HepG2 (cell line): ENCODE results near the gene NCOA3. TPM values are rescaled to one million over a fixed set of nuclear protein-coding genes. Genes with fewer than 3 reads are reported as not detected.
A peak's percentile ranks its signal among the peaks of the same experiment; 100 is the strongest.

ENCODE experiments used
- CBX1 ChIP-seq: IDR thresholded peaks from one replicate; pipeline ENCODE4 v1.6.1; 2016; ENCODE audit warnings: antibody characterized with exemption, low read depth
- FOXJ3 ChIP-seq: sonication (generic); formaldehyde crosslinking; IDR thresholded peaks from 2 replicates; pipeline ENCODE4 v1.4.0; 2020; ENCODE audit warnings: missing genetic modification reagents, mild to moderate bottlenecking, borderline replicate concordance
- HMGA1 ChIP-seq: sonication (generic); formaldehyde crosslinking; conservative IDR thresholded peaks from 2 replicates; pipeline ENCODE4 v1.4.0; 2020; ENCODE audit warnings: missing genetic modification reagents
- KLF11 ChIP-seq: IDR thresholded peaks from 2 replicates; pipeline ENCODE4 v1.6.1; 2016; ENCODE audit warnings: missing compliant biosample characterization
- MBD4 ChIP-seq: IDR thresholded peaks from 2 replicates; pipeline ENCODE4 v1.6.1; 2012; ENCODE audit warnings: low read length, inconsistent platforms, borderline replicate concordance
- MTA1 ChIP-seq: sonication (generic); formaldehyde crosslinking; IDR thresholded peaks from 2 replicates; pipeline ENCODE4 v1.4.0; 2020; ENCODE audit warnings: missing genetic modification reagents, mild to moderate bottlenecking, borderline replicate concordance
- SP4 ChIP-seq: sonication (generic); formaldehyde crosslinking; IDR thresholded peaks from 2 replicates; pipeline ENCODE4 v1.8.1; 2023; ENCODE audit warnings: mild to moderate bottlenecking, missing genetic modification reagents
- SRSF9 ChIP-seq: fragments of 200-400 bp; formaldehyde crosslinking; IDR thresholded peaks from 2 replicates; pipeline ENCODE4 v1.6.1; 2018; ENCODE audit warnings: borderline replicate concordance, mild to moderate bottlenecking, low read depth, low read length; ENCODE audit not compliant: insufficient read depth, poor library complexity, severe bottlenecking
- ZBTB26 ChIP-seq: IDR thresholded peaks from 2 replicates; pipeline ENCODE4 v1.6.1; 2016; ENCODE audit warnings: missing compliant biosample characterization, missing genetic modification reagents, borderline replicate concordance
- ZKSCAN1 ChIP-seq: fragments of 150-350 bp; IDR thresholded peaks from 2 replicates; pipeline ENCODE4 v1.6.1; 2014; ENCODE audit warnings: low read length
- ZNF296 ChIP-seq: sonication (generic); formaldehyde crosslinking; conservative IDR thresholded peaks from 2 replicates; pipeline ENCODE4 v1.5.0; 2020; ENCODE audit warnings: mild to moderate bottlenecking, missing genetic modification reagents
- ZNF644 ChIP-seq: IDR thresholded peaks from 2 replicates; pipeline ENCODE4 v1.6.1; 2016; ENCODE audit warnings: low read depth
- ZNF687 ChIP-seq: sonication (generic); formaldehyde crosslinking; IDR thresholded peaks from 2 replicates; pipeline ENCODE4 v1.5.1; 2020; ENCODE audit warnings: mild to moderate bottlenecking, missing genetic modification reagents, moderate library complexity
- ZNF883 ChIP-seq: sonication (generic); formaldehyde crosslinking; IDR thresholded peaks from 2 replicates; pipeline ENCODE4 v1.5.1; 2020; ENCODE audit warnings: mild to moderate bottlenecking, missing genetic modification reagents; ENCODE audit errors: not compliant biosample characterization
- polyA plus RNA-seq, 8 experiments: library from polyadenylated mRNA; depleted of rRNA in 3 of 8; stranded (reverse) in 7 of 8; unstranded in 1 of 8; fragments of >200 nt; fragmentation: Illumina TruSeq in 4 of 8; extraction: Trizol in 4 of 8; gene quantifications; 2 replicates each; pipeline versions ENCODE4 v1.2.1 to v1.2.3, GENCODE V29; 2011 to 2016; ENCODE audit warnings: low read depth in 4 of 8, missing spikeins in 1 of 8, mixed read lengths in 1 of 8; ENCODE audit not compliant: insufficient read depth in 1 of 8
- total RNA-seq, 5 experiments: library from RNA; depleted of rRNA; stranded (reverse); fragments of >200 nt; fragmentation: Illumina TruSeq; extraction: Trizol; gene quantifications; 2 replicates each; pipeline ENCODE4 v1.2.3, GENCODE V29; 2016; ENCODE audit warnings: low read depth in 1 of 5
- TF ChIP-seq, protein P1 (sequence below): sonication (generic); formaldehyde crosslinking; IDR thresholded peaks from 2 replicates; pipeline ENCODE4 v1.4.0; 2020; ENCODE audit warnings: missing genetic modification reagents
- TF ChIP-seq, protein P2 (sequence below): sonication (generic); formaldehyde crosslinking; IDR thresholded peaks from 2 replicates; pipeline ENCODE4 v1.8.0; 2022; ENCODE audit warnings: missing genetic modification reagents, mild to moderate bottlenecking, moderate library complexity, borderline replicate concordance

The NCOA3 gene
- total and polyA plus RNA-seq, 2 of the 13 experiments (the other 11 are each of a cell fraction or from before 2014, with no cell fraction given), result 35.0 to 56.8 TPM

- TF ChIP-seq, protein P1, sequence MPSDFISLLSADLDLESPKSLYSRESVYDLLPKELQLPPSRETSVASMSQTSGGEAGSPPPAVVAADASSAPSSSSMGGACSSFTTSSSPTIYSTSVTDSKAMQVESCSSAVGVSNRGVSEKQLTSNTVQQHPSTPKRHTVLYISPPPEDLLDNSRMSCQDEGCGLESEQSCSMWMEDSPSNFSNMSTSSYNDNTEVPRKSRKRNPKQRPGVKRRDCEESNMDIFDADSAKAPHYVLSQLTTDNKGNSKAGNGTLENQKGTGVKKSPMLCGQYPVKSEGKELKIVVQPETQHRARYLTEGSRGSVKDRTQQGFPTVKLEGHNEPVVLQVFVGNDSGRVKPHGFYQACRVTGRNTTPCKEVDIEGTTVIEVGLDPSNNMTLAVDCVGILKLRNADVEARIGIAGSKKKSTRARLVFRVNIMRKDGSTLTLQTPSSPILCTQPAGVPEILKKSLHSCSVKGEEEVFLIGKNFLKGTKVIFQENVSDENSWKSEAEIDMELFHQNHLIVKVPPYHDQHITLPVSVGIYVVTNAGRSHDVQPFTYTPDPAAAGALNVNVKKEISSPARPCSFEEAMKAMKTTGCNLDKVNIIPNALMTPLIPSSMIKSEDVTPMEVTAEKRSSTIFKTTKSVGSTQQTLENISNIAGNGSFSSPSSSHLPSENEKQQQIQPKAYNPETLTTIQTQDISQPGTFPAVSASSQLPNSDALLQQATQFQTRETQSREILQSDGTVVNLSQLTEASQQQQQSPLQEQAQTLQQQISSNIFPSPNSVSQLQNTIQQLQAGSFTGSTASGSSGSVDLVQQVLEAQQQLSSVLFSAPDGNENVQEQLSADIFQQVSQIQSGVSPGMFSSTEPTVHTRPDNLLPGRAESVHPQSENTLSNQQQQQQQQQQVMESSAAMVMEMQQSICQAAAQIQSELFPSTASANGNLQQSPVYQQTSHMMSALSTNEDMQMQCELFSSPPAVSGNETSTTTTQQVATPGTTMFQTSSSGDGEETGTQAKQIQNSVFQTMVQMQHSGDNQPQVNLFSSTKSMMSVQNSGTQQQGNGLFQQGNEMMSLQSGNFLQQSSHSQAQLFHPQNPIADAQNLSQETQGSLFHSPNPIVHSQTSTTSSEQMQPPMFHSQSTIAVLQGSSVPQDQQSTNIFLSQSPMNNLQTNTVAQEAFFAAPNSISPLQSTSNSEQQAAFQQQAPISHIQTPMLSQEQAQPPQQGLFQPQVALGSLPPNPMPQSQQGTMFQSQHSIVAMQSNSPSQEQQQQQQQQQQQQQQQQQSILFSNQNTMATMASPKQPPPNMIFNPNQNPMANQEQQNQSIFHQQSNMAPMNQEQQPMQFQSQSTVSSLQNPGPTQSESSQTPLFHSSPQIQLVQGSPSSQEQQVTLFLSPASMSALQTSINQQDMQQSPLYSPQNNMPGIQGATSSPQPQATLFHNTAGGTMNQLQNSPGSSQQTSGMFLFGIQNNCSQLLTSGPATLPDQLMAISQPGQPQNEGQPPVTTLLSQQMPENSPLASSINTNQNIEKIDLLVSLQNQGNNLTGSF (CRISPR knock-in tag), result no peak
- TF ChIP-seq MTA1 (CRISPR knock-in tag) (no peak), MBD4 (no peak), ZNF644 (CRISPR knock-in tag) (no peak), SRSF9 (no peak), ZNF296 (CRISPR knock-in tag) (0 out of 2 replicates have a peak, but pooled peaks have one; percentile 5), KLF11 (no peak), ZNF883 (CRISPR knock-in tag) (no peak), SP4 (CRISPR knock-in tag) (no peak), FOXJ3 (CRISPR knock-in tag) (no peak), ZBTB26 (CRISPR knock-in tag) (0 out of 2 replicates have a peak, but pooled peaks have one; percentile 22), ZNF687 (CRISPR knock-in tag) (peak; percentile 29), ZKSCAN1 (no peak), CBX1 (no peak), HMGA1 (CRISPR knock-in tag) (no peak)
- TF ChIP-seq, protein P2, sequence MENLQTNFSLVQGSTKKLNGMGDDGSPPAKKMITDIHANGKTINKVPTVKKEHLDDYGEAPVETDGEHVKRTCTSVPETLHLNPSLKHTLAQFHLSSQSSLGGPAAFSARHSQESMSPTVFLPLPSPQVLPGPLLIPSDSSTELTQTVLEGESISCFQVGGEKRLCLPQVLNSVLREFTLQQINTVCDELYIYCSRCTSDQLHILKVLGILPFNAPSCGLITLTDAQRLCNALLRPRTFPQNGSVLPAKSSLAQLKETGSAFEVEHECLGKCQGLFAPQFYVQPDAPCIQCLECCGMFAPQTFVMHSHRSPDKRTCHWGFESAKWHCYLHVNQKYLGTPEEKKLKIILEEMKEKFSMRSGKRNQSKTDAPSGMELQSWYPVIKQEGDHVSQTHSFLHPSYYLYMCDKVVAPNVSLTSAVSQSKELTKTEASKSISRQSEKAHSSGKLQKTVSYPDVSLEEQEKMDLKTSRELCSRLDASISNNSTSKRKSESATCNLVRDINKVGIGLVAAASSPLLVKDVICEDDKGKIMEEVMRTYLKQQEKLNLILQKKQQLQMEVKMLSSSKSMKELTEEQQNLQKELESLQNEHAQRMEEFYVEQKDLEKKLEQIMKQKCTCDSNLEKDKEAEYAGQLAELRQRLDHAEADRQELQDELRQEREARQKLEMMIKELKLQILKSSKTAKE (CRISPR knock-in tag), result peak; percentile 53; the same call in 1 of the 2 replicates
Observed at GRCh38 chr20:47682028-47682783, 180.5 kb downstream of the NCOA3 start (continued).
